Measurements from ENCODE around the gene HRH1. TPM values are rescaled to one million over a fixed set of nuclear protein-coding genes. Genes with fewer than 3 reads are reported as not detected.
A peak's percentile ranks its signal among the peaks of the same experiment; 100 is the strongest.

Gene HRH1
- total RNA-seq, 1 experiment from 2014 or later, result 7.0 TPM

GRCh38 chr3:11224010-11224409, 69.7 kb downstream of the HRH1 start (continued):
- TF ChIP-seq YY1 (IDR thresholded peaks at IDR 0.05; ENCODE audit: extremely low read depth, insufficient replicate concordance, low read depth, low read length) (no peak), POLR2A (IDR thresholded peaks at IDR 0.05; ENCODE audit: borderline replicate concordance, extremely low read depth, insufficient read depth, insufficient read length) (no peak), ZBTB33 (IDR thresholded peaks at IDR 0.05; ENCODE audit: extremely low read depth, insufficient replicate concordance, low read length) (no peak)

GRCh38 chr3:11224870-11225229, 70.6 kb downstream of the HRH1 start:
- Histone ChIP-seq H3K4me2 (ENCODE audit: low read length) (peak overlapping the region; percentile 90), H3K9me3 (ENCODE audit: control insufficient read depth in 1 of 2, insufficient read depth in 1 of 2, low read depth in 1 of 2, low read length in 2 of 2) (no peaks in the 10 kb centered on the region), H3K27me3 (ENCODE audit: insufficient read depth, low read length) (no peaks in the 10 kb centered on the region), H3K9ac (ENCODE audit: low read length) (peak overlapping the region; percentile 83), H3K4me1 (ENCODE audit: control insufficient read depth in 1 of 2, insufficient read depth in 2 of 2, low read length in 2 of 2) (peaks cover 5 to 16% of the 10 kb centered on the region in 2 experiments; a peak in 3 of 4 replicates), H3K4me3 (replicated peaks in 1 of 2; ENCODE audit: low read depth in 1 of 2, low read length in 2 of 2) (peak overlapping the region; percentile 69 to 77), H3K36me3 (ENCODE audit: control insufficient read depth in 1 of 2, insufficient read depth in 2 of 2, low read length in 2 of 2) (no peaks in the 10 kb centered on the region; a peak in 1 of 4 replicates), H3K9me2 (ENCODE audit: insufficient read depth) (no peaks in the 10 kb centered on the region), H3K79me2 (ENCODE audit: insufficient read depth, low read length) (peaks cover 45% of the 10 kb centered on the region), H3K27ac (ENCODE audit: low read depth, low read length) (peak overlapping the region; percentile 87), H4K20me1 (ENCODE audit: insufficient read depth) (no peaks in the 10 kb centered on the region), H2AFZ (ENCODE audit: low read depth, low read length, poor library complexity, severe bottlenecking) (no peak overlapping the region)
- ATAC-seq (no peak), DNase-seq (ENCODE audit: low read depth, low spot score) (no peak)
- ChIA-PET POLR2A (interaction anchor here (1.2 kb wide), 1 partner anchor 39 kb away, joined by 3 read pairs; no protein-coding TSS in a partner anchor), CTCF (interaction anchor here (0.9 to 1.8 kb wide), 2 partner anchors 14 to 20 kb away, joined by 3 to 4 read pairs; no protein-coding TSS in a partner anchor), RAD21 (ENCODE audit: low non-redundant PET in 1 of 2, low total read pairs in 2 of 2, uncharacterized antibody in 2 of 2, unreplicated experiment in 2 of 2) (no interaction called here)
- no TSS peak for BruUV-seq (replicated peaks)
- intact Hi-C loops (cut with micrococcal nuclease), result no loop called here
- no peak for TF ChIP-seq EGR1 (IDR thresholded peaks at IDR 0.05; ENCODE audit: low read depth)
- no peak for TF ChIP-seq REST (IDR thresholded peaks at IDR 0.05; ENCODE audit: low read depth)
- no peak for TF ChIP-seq SIN3A (IDR thresholded peaks at IDR 0.05; ENCODE audit: low read depth)
- no peak for TF ChIP-seq TCF7L2 (IDR thresholded peaks at IDR 0.05; ENCODE audit: borderline replicate concordance, extremely low read depth, insufficient read depth, insufficient read length)
- no peak for TF ChIP-seq CTCF (IDR thresholded peaks at IDR 0.05 in 2 of 3, conservative IDR thresholded peaks at IDR 0.05 in 1 of 3; ENCODE audit: borderline replicate concordance in 1 of 3, insufficient read depth in 1 of 3, low read depth in 2 of 3, low read length in 2 of 3)

All from HCT116 (cell line).